HepG2 (cell line): ENCODE data around the gene CAPN7. TPM values are rescaled to one million over a fixed set of nuclear protein-coding genes. Genes with fewer than 3 reads are reported as not detected.

Source experiments
- ATF5 ChIP-seq: sonication (generic); formaldehyde crosslinking; IDR thresholded peaks from 2 replicates; pipeline ENCODE4 v1.4.0; 2020; ENCODE audit warnings: mild to moderate bottlenecking, low read depth, missing genetic modification reagents
- ATF7 ChIP-seq, 2 experiments: fragments of 450-650 bp in 1 of 2; sonication (generic) in 1 of 2; formaldehyde crosslinking in 1 of 2; IDR thresholded peaks; 2 replicates each; pipeline versions ENCODE4 v1.4.0 to v1.6.1; 2016 to 2020; ENCODE audit warnings: antibody characterized with exemption in 1 of 2, mild to moderate bottlenecking in 1 of 2, missing genetic modification reagents in 1 of 2
- BRD4 ChIP-seq: sonication (generic); formaldehyde crosslinking; IDR thresholded peaks from 2 replicates; pipeline ENCODE4 v1.4.0; 2020; ENCODE audit warnings: missing genetic modification reagents
- CREB1 ChIP-seq, 2 experiments: fragments of 450-650 bp in 1 of 2; IDR thresholded peaks; 2 replicates each; pipeline ENCODE4 v1.6.1; 2016 to 2017; ENCODE audit warnings: control low read depth in 1 of 2, mild to moderate bottlenecking in 1 of 2, missing compliant biosample characterization in 1 of 2, missing genetic modification characterization in 1 of 2
- EEA1 ChIP-seq: sonication (generic); formaldehyde crosslinking; IDR thresholded peaks from 2 replicates; pipeline ENCODE4 v1.5.1; 2020; ENCODE audit warnings: mild to moderate bottlenecking, missing genetic modification reagents, borderline replicate concordance
- GATAD2A ChIP-seq: IDR thresholded peaks from 2 replicates; pipeline ENCODE4 v1.6.1; 2016
- HMG20A ChIP-seq: IDR thresholded peaks from 2 replicates; pipeline ENCODE4 v1.6.1; 2016; ENCODE audit warnings: borderline replicate concordance
- HOXA3 ChIP-seq: sonication (generic); formaldehyde crosslinking; IDR thresholded peaks from 2 replicates; pipeline ENCODE4 v1.5.0; 2020; ENCODE audit warnings: missing genetic modification reagents
- MBD4 ChIP-seq: IDR thresholded peaks from 2 replicates; pipeline ENCODE4 v1.6.1; 2012; ENCODE audit warnings: low read length, inconsistent platforms, borderline replicate concordance
- MTF1 ChIP-seq: sonication (generic); formaldehyde crosslinking; IDR thresholded peaks from 2 replicates; pipeline ENCODE4 v1.5.0; 2020; ENCODE audit warnings: missing genetic modification reagents
- PAX8 ChIP-seq: sonication (generic); formaldehyde crosslinking; IDR thresholded peaks from 2 replicates; pipeline ENCODE4 v1.8.0; 2022; ENCODE audit warnings: mild to moderate bottlenecking, missing genetic modification reagents, borderline replicate concordance
- PTBP1 ChIP-seq: fragments of 200-400 bp; formaldehyde crosslinking; IDR thresholded peaks from 2 replicates; pipeline ENCODE4 v1.6.1; 2018; ENCODE audit warnings: low read length, low read depth; ENCODE audit not compliant: poor library complexity, severe bottlenecking
- SP140L ChIP-seq: sonication (generic); formaldehyde crosslinking; IDR thresholded peaks from 2 replicates; pipeline ENCODE4 v1.4.0; 2020; ENCODE audit warnings: missing genetic modification reagents, borderline replicate concordance
- TGIF2 ChIP-seq: IDR thresholded peaks from 2 replicates; pipeline ENCODE4 v1.6.1; 2016; ENCODE audit warnings: control low read depth, missing compliant biosample characterization
- YY1 ChIP-seq: IDR thresholded peaks from 2 replicates; pipeline ENCODE4 v1.6.1; 2011; ENCODE audit warnings: low read length, low read depth, moderate library complexity, mild to moderate bottlenecking; ENCODE audit not compliant: insufficient read depth, insufficient replicate concordance
- ZKSCAN1 ChIP-seq: fragments of 150-350 bp; IDR thresholded peaks from 2 replicates; pipeline ENCODE4 v1.6.1; 2014; ENCODE audit warnings: low read length
- ZNF138 ChIP-seq: sonication (generic); formaldehyde crosslinking; IDR thresholded peaks from 2 replicates; pipeline ENCODE4 v1.5.0; 2020; ENCODE audit warnings: mild to moderate bottlenecking, low read depth, missing genetic modification reagents
- ZNF253 ChIP-seq: sonication (generic); formaldehyde crosslinking; IDR thresholded peaks from 2 replicates; pipeline ENCODE4 v1.8.0; 2022; ENCODE audit warnings: mild to moderate bottlenecking, missing genetic modification reagents, borderline replicate concordance
- ZNF256 ChIP-seq: sonication (generic); formaldehyde crosslinking; conservative IDR thresholded peaks from 2 replicates; pipeline ENCODE4 v1.4.0; 2020; ENCODE audit warnings: missing genetic modification reagents
- ZNF274 ChIP-seq: sonication (generic); formaldehyde crosslinking; IDR thresholded peaks from 2 replicates; pipeline ENCODE4 v1.5.1; 2020; ENCODE audit warnings: mild to moderate bottlenecking, missing genetic modification reagents
- ZNF292 ChIP-seq: sonication (generic); formaldehyde crosslinking; IDR thresholded peaks from 2 replicates; pipeline ENCODE4 v1.8.1; 2022; ENCODE audit warnings: mild to moderate bottlenecking, low read depth, missing genetic modification reagents, borderline replicate concordance
- ZNF329 ChIP-seq: sonication (generic); formaldehyde crosslinking; IDR thresholded peaks from 2 replicates; pipeline ENCODE4 v1.9.0; 2021; ENCODE audit warnings: low read depth, mild to moderate bottlenecking, missing genetic modification reagents
- ZNF432 ChIP-seq: sonication (generic); formaldehyde crosslinking; IDR thresholded peaks from 2 replicates; pipeline ENCODE4 v1.5.0; 2020; ENCODE audit warnings: missing genetic modification reagents, mild to moderate bottlenecking, borderline replicate concordance
- ZNF513 ChIP-seq: sonication (generic); formaldehyde crosslinking; conservative IDR thresholded peaks from 2 replicates; pipeline ENCODE4 v1.5.0; 2020; ENCODE audit warnings: missing genetic modification reagents
- ZNF557 ChIP-seq: sonication (generic); formaldehyde crosslinking; IDR thresholded peaks from 2 replicates; pipeline ENCODE4 v1.4.0; 2020; ENCODE audit warnings: missing genetic modification reagents
- ZNF598 ChIP-seq: sonication (generic); formaldehyde crosslinking; IDR thresholded peaks from 2 replicates; pipeline ENCODE4 v1.5.1; 2020; ENCODE audit warnings: mild to moderate bottlenecking, missing genetic modification reagents, borderline replicate concordance
- ZNF619 ChIP-seq: sonication (generic); formaldehyde crosslinking; IDR thresholded peaks from 2 replicates; pipeline ENCODE4 v1.4.0; 2020; ENCODE audit warnings: mild to moderate bottlenecking, missing genetic modification reagents
- polyA plus RNA-seq, 8 experiments: library from polyadenylated mRNA; depleted of rRNA in 3 of 8; stranded (reverse) in 7 of 8; unstranded in 1 of 8; fragments of >200 nt; fragmentation: Illumina TruSeq in 4 of 8; extraction: Trizol in 4 of 8; gene quantifications; 2 replicates each; pipeline versions ENCODE4 v1.2.1 to v1.2.3, GENCODE V29; 2011 to 2016; ENCODE audit warnings: low read depth in 4 of 8, missing spikeins in 1 of 8, mixed read lengths in 1 of 8; ENCODE audit not compliant: insufficient read depth in 1 of 8
- total RNA-seq, 5 experiments: library from RNA; depleted of rRNA; stranded (reverse); fragments of >200 nt; fragmentation: Illumina TruSeq; extraction: Trizol; gene quantifications; 2 replicates each; pipeline ENCODE4 v1.2.3, GENCODE V29; 2016; ENCODE audit warnings: low read depth in 1 of 5
- TF ChIP-seq, protein P1 (sequence below): IDR thresholded peaks from 2 replicates; pipeline ENCODE4 v1.6.1; 2016
- TF ChIP-seq, protein P2 (sequence below): sonication (generic); formaldehyde crosslinking; IDR thresholded peaks from 2 replicates; pipeline ENCODE4 v1.5.1; 2020; ENCODE audit warnings: missing genetic modification reagents, mild to moderate bottlenecking, borderline replicate concordance

CAPN7 gene
- total and polyA plus RNA-seq, 2 of the 13 experiments (the other 11 are each of a cell fraction or from before 2014, with no cell fraction given) = 16.7 to 36.8 TPM

- peak; percentile 51; the same call in 1 of the 2 replicates for TF ChIP-seq ZNF292
- TF ChIP-seq PAX8 (CRISPR knock-in tag) = no peak
- no peak for TF ChIP-seq ZKSCAN1
- no peak for TF ChIP-seq YY1
- no peak for TF ChIP-seq ZNF256 (CRISPR knock-in tag)
- TF ChIP-seq ZNF253 (CRISPR knock-in tag) = no peak
- TF ChIP-seq ATF5 (CRISPR knock-in tag) = no peak
- TF ChIP-seq, protein P1, sequence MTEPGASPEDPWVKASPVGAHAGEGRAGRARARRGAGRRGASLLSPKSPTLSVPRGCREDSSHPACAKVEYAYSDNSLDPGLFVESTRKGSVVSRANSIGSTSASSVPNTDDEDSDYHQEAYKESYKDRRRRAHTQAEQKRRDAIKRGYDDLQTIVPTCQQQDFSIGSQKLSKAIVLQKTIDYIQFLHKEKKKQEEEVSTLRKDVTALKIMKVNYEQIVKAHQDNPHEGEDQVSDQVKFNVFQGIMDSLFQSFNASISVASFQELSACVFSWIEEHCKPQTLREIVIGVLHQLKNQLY = no peak
- TF ChIP-seq, protein P2, sequence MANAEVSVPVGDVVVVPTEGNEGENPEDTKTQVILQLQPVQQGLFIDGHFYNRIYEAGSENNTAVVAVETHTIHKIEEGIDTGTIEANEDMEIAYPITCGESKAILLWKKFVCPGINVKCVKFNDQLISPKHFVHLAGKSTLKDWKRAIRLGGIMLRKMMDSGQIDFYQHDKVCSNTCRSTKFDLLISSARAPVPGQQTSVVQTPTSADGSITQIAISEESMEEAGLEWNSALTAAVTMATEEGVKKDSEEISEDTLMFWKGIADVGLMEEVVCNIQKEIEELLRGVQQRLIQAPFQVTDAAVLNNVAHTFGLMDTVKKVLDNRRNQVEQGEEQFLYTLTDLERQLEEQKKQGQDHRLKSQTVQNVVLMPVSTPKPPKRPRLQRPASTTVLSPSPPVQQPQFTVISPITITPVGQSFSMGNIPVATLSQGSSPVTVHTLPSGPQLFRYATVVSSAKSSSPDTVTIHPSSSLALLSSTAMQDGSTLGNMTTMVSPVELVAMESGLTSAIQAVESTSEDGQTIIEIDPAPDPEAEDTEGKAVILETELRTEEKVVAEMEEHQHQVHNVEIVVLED = no peak
- TF ChIP-seq ZNF329 (CRISPR knock-in tag) = no peak
- no peak for TF ChIP-seq SP140L
- TF ChIP-seq ZNF598 (CRISPR knock-in tag) = no peak
- peak; percentile 33; the same call in 1 of the 2 replicates for TF ChIP-seq GATAD2A
- TF ChIP-seq TGIF2 = 0 out of 2 replicates have a peak, but pooled peaks have one; percentile 28
- no peak for TF ChIP-seq MTF1 (CRISPR knock-in tag)
- peak; percentile 63 for TF ChIP-seq ATF7 (IDR thresholded peaks at IDR 0.05)
- peak; percentile 66; the same call in 1 of the 2 replicates for TF ChIP-seq ATF7 (CRISPR knock-in tag; IDR thresholded peaks at IDR 0.05)
- no peak; the same call in 1 of the 2 replicates for TF ChIP-seq HMG20A (CRISPR knock-in tag)
- TF ChIP-seq PTBP1 = no peak
- no peak for TF ChIP-seq ZNF619 (CRISPR knock-in tag)
- no peak for TF ChIP-seq EEA1 (CRISPR knock-in tag)
- TF ChIP-seq ZNF432 = no peak
- TF ChIP-seq BRD4 (CRISPR knock-in tag) = no peak
- no peak for TF ChIP-seq ZNF138 (CRISPR knock-in tag)
- TF ChIP-seq ZNF513 (CRISPR knock-in tag) = no peak
- peak; percentile 43; the same call in 1 of the 2 replicates for TF ChIP-seq HOXA3
- no peak for TF ChIP-seq ZNF557 (CRISPR knock-in tag)
- no peak for TF ChIP-seq MBD4
- peak; percentile 63 for TF ChIP-seq CREB1 (IDR thresholded peaks at IDR 0.05)
- TF ChIP-seq CREB1 (CRISPR knock-in tag; IDR thresholded peaks at IDR 0.05) = no peak
- TF ChIP-seq ZNF274 = no peak
Observed at GRCh38 chr3:15204005-15204404, 2.0 kb upstream of the CAPN7 start (continued).
